ENCODE measurements around the gene MOCOS. TPM values are rescaled to one million over a fixed set of nuclear protein-coding genes. Genes with fewer than 3 reads are reported as not detected.

MOCOS gene
- total RNA-seq, 4 donors from 2014 or later: 0.46 to 2.8 (median 0.73) TPM

GRCh38 chr18:36179562-36180355, 7.5 kb upstream of the MOCOS start:
- DNase-seq (peak; percentile 16 to 38), ATAC-seq (peak in 1 of 2 donors; percentile 38)
- Histone ChIP-seq H3K27ac (peak overlapping the region in 1 of 4 donors; percentile 3), H3K4me3 (no peak overlapping the region), H3K4me1 (peaks cover 0 to 9% of the 10 kb centered on the region in 2 donors), H3K36me3 (peaks cover 0 to 23% of the 10 kb centered on the region in 2 donors), H3K27me3 (no peaks in the 10 kb centered on the region), H3K9me3 (no peaks in the 10 kb centered on the region)
- in situ Hi-C loops (cut with MboI; ENCODE audit: low sequenced_read_pairs in 4 of 4) (no loop called here), intact Hi-C loops (cut with DNase I; ENCODE audit: low total_unique reads) (loop anchor here (10.0 kb wide), 1 partner anchor 105 kb away; no protein-coding TSS in a partner anchor)
- TF ChIP-seq CTCF (IDR thresholded peaks at IDR 0.05 in 4 of 5, conservative IDR thresholded peaks at IDR 0.05 in 1 of 5) (no peak), POLR2A (IDR thresholded peaks at IDR 0.05) (no peak)

- Histone ChIP-seq H3K9me3 (no peaks in the 10 kb centered on the region), H3K27me3 (peaks cover 0 to 6% (median 5%) of the 10 kb centered on the region in 3 donors), H3K27ac (no peak overlapping the region), H3K4me1 (peaks cover 0 to 9% of the 10 kb centered on the region in 2 donors), H3K4me3 (no peak overlapping the region), H3K36me3 (peaks cover 0 to 7% of the 10 kb centered on the region in 2 donors)
- DNase-seq: no peak
- in situ Hi-C loops (cut with MboI; ENCODE audit: low sequenced_read_pairs in 4 of 4) (no loop called here), intact Hi-C loops (cut with DNase I; ENCODE audit: low total_unique reads) (loop anchor here (10.0 kb wide), 1 partner anchor 103 kb away; no protein-coding TSS in a partner anchor)
- ATAC-seq: no peak
- TF ChIP-seq POLR2A (IDR thresholded peaks at IDR 0.05): no peak
- no peak for TF ChIP-seq CTCF (IDR thresholded peaks at IDR 0.05 in 4 of 5, conservative IDR thresholded peaks at IDR 0.05 in 1 of 5)
These were observed 5.9 kb upstream of the MOCOS start for GRCh38 chr18:36181441-36181840.

GRCh38 chr18:36181898-36182506, 5.3 kb upstream of the MOCOS start:
- no peak overlapping the region for H3K4me3 ChIP-seq
- in situ Hi-C loops (cut with MboI; ENCODE audit: low sequenced_read_pairs in 4 of 4): no loop called here
- H3K36me3 ChIP-seq: peaks cover 0 to under 1% of the 10 kb centered on the region in 2 donors
- no peak for DNase-seq
- peaks cover 0 to 9% of the 10 kb centered on the region in 2 donors for H3K4me1 ChIP-seq
- no peak for TF ChIP-seq POLR2A (IDR thresholded peaks at IDR 0.05)
- TF ChIP-seq CTCF (IDR thresholded peaks at IDR 0.05 in 4 of 5, conservative IDR thresholded peaks at IDR 0.05 in 1 of 5): no peak
- H3K27me3 ChIP-seq: peaks cover 0 to 10% (median 10%) of the 10 kb centered on the region in 3 donors
- no peaks in the 10 kb centered on the region for H3K9me3 ChIP-seq
- H3K27ac ChIP-seq: no peak overlapping the region
- intact Hi-C loops (cut with DNase I; ENCODE audit: low total_unique reads): loop anchor here (10.0 kb wide), 1 partner anchor 103 kb away; no protein-coding TSS in a partner anchor
- no peak for ATAC-seq

- ATAC-seq (no peak), DNase-seq (no peak)
- H3K27me3 ChIP-seq: peaks cover 5 to 16% (median 15%) of the 10 kb centered on the region in 3 donors
- H3K27ac ChIP-seq: no peak overlapping the region
- no peaks in the 10 kb centered on the region for H3K9me3 ChIP-seq
- no peaks in the 10 kb centered on the region for H3K36me3 ChIP-seq
- TF ChIP-seq CTCF (IDR thresholded peaks at IDR 0.05 in 4 of 5, conservative IDR thresholded peaks at IDR 0.05 in 1 of 5) (no peak), POLR2A (IDR thresholded peaks at IDR 0.05) (no peak)
- H3K4me1 ChIP-seq: peaks cover 6 to 13% of the 10 kb centered on the region in 2 donors
- H3K4me3 ChIP-seq: no peak overlapping the region
- intact Hi-C loops (cut with DNase I; ENCODE audit: low total_unique reads) (loop anchor here (10.0 kb wide), 1 partner anchor 102 kb away; no protein-coding TSS in a partner anchor), in situ Hi-C loops (cut with MboI; ENCODE audit: low sequenced_read_pairs in 4 of 4) (no loop called here)
These were observed 4.3 kb upstream of the MOCOS start for GRCh38 chr18:36183033-36183432.
